NB4 (cell line): ENCODE measurements around the gene GREB1.

Experiments
- DNase-seq: peaks from one replicate; pipeline ENCODE4 v3.0.0; 2010; ENCODE audit warnings: low read depth
- H3K4me3 ChIP-seq: one replicate; pipeline ENCODE4 v1.5.1; 2011; ENCODE audit warnings: mild to moderate bottlenecking, low read depth, low read length, moderate library complexity
- MYC ChIP-seq: IDR thresholded peaks from 2 replicates; pipeline ENCODE4 v1.6.1; 2011; ENCODE audit warnings: low read depth, low read length
- POLR2A ChIP-seq: IDR thresholded peaks from 2 replicates; pipeline ENCODE4 v1.6.1; 2011; ENCODE audit warnings: mild to moderate bottlenecking; ENCODE audit not compliant: insufficient read length; ENCODE audit errors: extremely low read depth
- TF ChIP-seq, protein P1 (sequence below): IDR thresholded peaks from 2 replicates; pipeline ENCODE4 v1.6.1; 2011; ENCODE audit warnings: low read depth, low read length
- TF ChIP-seq, protein P2 (sequence below): IDR thresholded peaks from one replicate; pipeline ENCODE4 v1.5.1; 2012; ENCODE audit warnings: low read depth, low read length

The GREB1 gene

DNA sequence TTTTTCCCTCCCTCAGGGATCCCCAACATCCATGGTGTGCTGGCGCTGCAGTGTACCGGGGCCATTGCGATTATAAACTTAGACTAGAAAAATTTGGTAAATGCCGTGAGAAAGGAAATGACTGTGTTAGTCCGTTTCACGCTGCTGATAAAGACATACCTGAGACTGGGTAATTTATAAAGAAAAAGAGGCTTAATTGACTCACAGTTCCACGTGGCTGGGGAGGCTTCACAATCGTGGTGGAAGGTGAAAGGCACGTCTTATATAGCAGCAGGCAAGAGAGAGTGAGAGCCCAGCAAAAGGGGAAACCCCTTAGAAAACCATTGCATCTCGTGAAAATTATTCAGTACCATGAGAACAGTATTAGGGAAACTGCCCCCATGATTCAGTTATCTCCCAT is 91.8 kb downstream of the GREB1 start:
- DNase-seq, result no peak
- no peak overlapping the region for H3K4me3 ChIP-seq
- no peak for TF ChIP-seq POLR2A

DNA sequence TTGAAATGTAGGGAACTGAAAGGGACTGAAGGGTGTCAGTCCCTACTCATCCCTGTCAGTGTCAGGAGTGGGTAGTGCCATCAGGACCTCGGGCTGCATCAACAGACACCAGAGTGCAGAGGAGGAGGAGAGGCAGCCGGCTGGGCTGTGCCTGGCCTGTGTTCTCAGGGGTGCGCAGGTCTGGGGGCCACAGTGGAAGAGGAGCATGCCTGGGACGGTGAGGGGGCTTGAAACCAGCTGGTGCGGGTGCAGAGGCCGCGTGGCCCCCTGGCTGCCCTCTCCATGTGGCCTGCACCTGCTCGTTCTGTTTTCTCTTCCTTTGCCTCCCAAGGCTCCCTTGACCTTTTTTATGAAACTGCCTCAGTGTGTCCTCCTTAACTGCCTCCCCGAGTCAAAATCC is 94.8 kb downstream of the GREB1 start:
- DNase-seq, result no peak
- TF ChIP-seq, protein P1, sequence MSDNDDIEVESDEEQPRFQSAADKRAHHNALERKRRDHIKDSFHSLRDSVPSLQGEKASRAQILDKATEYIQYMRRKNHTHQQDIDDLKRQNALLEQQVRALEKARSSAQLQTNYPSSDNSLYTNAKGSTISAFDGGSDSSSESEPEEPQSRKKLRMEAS, result no peak
- no peak for TF ChIP-seq POLR2A
- TF ChIP-seq, protein P2, sequence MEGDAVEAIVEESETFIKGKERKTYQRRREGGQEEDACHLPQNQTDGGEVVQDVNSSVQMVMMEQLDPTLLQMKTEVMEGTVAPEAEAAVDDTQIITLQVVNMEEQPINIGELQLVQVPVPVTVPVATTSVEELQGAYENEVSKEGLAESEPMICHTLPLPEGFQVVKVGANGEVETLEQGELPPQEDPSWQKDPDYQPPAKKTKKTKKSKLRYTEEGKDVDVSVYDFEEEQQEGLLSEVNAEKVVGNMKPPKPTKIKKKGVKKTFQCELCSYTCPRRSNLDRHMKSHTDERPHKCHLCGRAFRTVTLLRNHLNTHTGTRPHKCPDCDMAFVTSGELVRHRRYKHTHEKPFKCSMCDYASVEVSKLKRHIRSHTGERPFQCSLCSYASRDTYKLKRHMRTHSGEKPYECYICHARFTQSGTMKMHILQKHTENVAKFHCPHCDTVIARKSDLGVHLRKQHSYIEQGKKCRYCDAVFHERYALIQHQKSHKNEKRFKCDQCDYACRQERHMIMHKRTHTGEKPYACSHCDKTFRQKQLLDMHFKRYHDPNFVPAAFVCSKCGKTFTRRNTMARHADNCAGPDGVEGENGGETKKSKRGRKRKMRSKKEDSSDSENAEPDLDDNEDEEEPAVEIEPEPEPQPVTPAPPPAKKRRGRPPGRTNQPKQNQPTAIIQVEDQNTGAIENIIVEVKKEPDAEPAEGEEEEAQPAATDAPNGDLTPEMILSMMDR, result no peak
- no peak for TF ChIP-seq MYC
- H3K4me3 ChIP-seq, result no peak overlapping the region

DNA sequence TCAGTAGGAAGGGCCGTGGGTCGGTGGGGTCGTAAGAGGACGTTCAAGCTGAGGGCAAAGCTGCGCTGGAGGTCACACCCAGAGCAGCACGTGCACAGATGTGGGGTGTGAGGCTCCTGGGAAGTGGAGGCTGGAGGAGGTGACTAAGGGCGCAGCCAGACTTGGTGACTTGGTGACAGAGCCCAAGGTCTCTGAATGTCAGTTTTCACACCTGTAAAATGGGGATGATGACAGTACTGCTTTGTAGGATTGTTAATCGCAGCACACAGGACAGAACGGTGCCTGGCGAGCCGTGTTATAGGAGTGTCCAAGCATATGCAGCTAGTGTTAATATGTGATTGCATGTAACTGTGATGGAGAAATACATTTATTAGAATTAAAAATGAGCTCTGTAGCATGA is 95.4 kb downstream of the GREB1 start:
- no peak for DNase-seq
- TF ChIP-seq MYC (no peak), POLR2A (no peak)
- TF ChIP-seq, protein P1, result no peak
- TF ChIP-seq, protein P2, result no peak
- no peak overlapping the region for H3K4me3 ChIP-seq

DNA sequence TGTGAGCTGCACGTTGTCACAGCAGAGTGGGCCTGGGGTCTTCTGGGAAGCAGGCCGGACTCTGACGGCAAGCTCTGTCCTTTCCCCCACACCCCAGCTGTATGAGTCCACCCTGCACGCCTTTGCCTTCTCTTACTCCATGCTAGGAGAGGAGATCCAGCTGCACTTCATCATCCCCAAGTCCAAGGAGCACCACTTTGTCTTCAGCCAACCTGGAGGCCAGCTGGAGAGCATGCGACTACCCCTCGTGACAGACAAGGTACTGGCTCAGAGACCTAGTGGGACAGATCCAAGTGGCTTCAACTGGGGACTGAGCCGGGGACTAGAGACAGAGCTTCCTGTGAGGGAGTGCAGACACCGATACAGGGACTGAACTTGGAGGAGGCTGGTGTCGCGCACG is 96.0 kb downstream of the GREB1 start:
- H3K4me3 ChIP-seq, result no peak overlapping the region
- no peak for DNase-seq
- TF ChIP-seq, protein P2, result no peak
- TF ChIP-seq POLR2A, result no peak
- TF ChIP-seq, protein P1, result no peak
- TF ChIP-seq MYC, result no peak

DNA sequence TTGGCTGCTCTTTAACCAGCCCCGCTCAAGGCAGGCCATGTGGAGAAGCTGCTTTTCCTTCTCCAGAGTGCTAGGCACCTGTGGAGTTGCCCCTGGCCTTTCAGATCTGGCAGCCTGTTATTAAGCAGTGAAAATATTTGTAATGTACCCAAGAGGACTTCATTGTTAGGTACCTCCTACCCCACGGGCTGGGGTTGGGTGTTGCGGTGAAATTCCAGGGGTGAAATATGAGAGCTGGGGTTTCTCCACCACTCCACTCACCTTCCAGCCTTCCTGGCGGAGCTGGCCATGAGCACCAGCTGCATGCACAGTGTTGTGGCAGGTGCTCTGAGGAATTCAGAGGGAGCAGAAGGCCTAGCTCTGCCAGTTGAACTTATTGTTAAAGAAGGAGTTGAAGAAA is 97.0 kb downstream of the GREB1 start:
- DNase-seq, result no peak
- TF ChIP-seq, protein P1, result no peak
- TF ChIP-seq POLR2A (no peak), MYC (no peak)
- TF ChIP-seq, protein P2, result no peak
- H3K4me3 ChIP-seq, result no peak overlapping the region

DNA sequence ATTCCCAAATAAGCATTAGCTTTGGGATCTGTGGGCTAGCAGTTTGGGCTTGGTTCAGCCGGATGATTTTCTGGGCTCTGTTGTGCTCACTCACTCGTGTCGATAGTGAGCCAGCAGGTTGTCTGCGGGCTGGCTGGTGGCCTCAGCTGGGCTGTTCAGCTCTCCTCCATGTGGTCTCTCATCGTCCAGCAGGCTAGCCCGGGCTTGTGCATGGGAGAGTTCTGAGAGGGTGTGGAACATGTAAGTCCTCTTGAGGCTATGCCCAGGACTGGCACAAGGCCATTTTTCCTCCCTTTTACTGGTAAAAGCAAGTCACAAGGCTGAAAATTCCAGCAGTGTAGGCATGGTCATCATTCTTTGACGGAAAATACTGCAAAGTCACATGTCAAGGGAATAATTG is 97.6 kb downstream of the GREB1 start:
- H3K4me3 ChIP-seq, result no peak overlapping the region
- TF ChIP-seq MYC (no peak), POLR2A (no peak)
- TF ChIP-seq, protein P2, result no peak
- TF ChIP-seq, protein P1, result no peak
- no peak for DNase-seq
